NCI-H2196 (cell line): Measurements from ENCODE around the gene COX14.

Experiments
- DNase-seq: peaks from one replicate; lab custom pipeline; 2025; ENCODE audit not compliant: unreplicated experiment; lab: John Stamatoyannopoulos, UW

COX14 gene

GRCh38 chr12:50084775-50085614 lies 27.0 kb upstream of the COX14 start, which contains the start of gene SMARCD1:
TSS of gene SMARCD1 (plus strand) at chr12:50085342. CDS start at chr12:50085370, 28 bp downstream.
- peak; percentile 95 for DNase-seq

- DNase-seq = no peak
These were observed 26.4 kb upstream of the COX14 start for GRCh38 chr12:50085615-50086072.

- peak; percentile 31 for DNase-seq
These were observed 25.9 kb upstream of the COX14 start for GRCh38 chr12:50086148-50086547.

- DNase-seq = no peak
These were observed 24.9 kb upstream of the COX14 start for GRCh38 chr12:50087151-50087550.

GRCh38 chr12:50087995-50088394 lies 24.0 kb upstream of the COX14 start:
- no peak for DNase-seq

GRCh38 chr12:50088577-50089335 lies 23.3 kb upstream of the COX14 start:
- DNase-seq = peak; percentile 87

- no peak for DNase-seq
These were observed 22.3 kb upstream of the COX14 start for GRCh38 chr12:50089730-50090129.

GRCh38 chr12:50090391-50090790 lies 21.6 kb upstream of the COX14 start:
- no peak for DNase-seq

- DNase-seq = no peak
These were observed 14.1 kb upstream of the COX14 start for GRCh38 chr12:50097952-50098351.

- DNase-seq = no peak
These were observed 12.6 kb upstream of the COX14 start for GRCh38 chr12:50099302-50100008.

- DNase-seq = no peak
These were observed 11.5 kb upstream of the COX14 start for GRCh38 chr12:50100561-50100960.

- peak; percentile 27 for DNase-seq
These were observed 10.4 kb upstream of the COX14 start for GRCh38 chr12:50101663-50102062.

- DNase-seq = no peak
These were observed 9.9 kb upstream of the COX14 start for GRCh38 chr12:50102131-50102531.

- no peak for DNase-seq
These were observed 9.3 kb upstream of the COX14 start for GRCh38 chr12:50102646-50103309.

GRCh38 chr12:50103351-50103750 lies 8.7 kb upstream of the COX14 start:
- DNase-seq = no peak

- peak; percentile 91 for DNase-seq
These were observed 8.2 kb upstream of the COX14 start, which contains the start of gene GPD1 for GRCh38 chr12:50103767-50104321. TSS of gene GPD1 (plus strand) at chr12:50104008. CDS start at chr12:50104051, 43 bp downstream.

- no peak for DNase-seq
These were observed 7.3 kb upstream of the COX14 start for GRCh38 chr12:50104417-50105366.

- DNase-seq = no peak
These were observed 6.1 kb upstream of the COX14 start for GRCh38 chr12:50105913-50106450.

- no peak for DNase-seq
These were observed 5.1 kb upstream of the COX14 start for GRCh38 chr12:50106907-50107306.
